Heart left ventricle (tissue), 13 donors: Measurements from ENCODE around the gene MMD2.

Experiments used
- CTCF ChIP-seq, 12 donors: fragments of 200-600 bp; sonication (generic) in 4 of 12; IDR thresholded peaks; one replicate each; pipeline versions ENCODE4 v1.5.0 to v1.8.0; 2018 to 2022; ENCODE audit warnings: antibody characterized with exemption in 12 of 12, mild to moderate bottlenecking in 5 of 12
- POLR2A ChIP-seq, 2 donors: fragments of 450-650 bp; IDR thresholded peaks; one replicate each; pipeline ENCODE4 v1.6.1; 2017; ENCODE audit warnings: antibody characterized with exemption in 2 of 2, mild to moderate bottlenecking in 2 of 2, moderate library complexity in 2 of 2
- donor health status: ischemic (EF 13 %, LVEDD 7.1; RV severe dilation, severe dysfunction).
- donor health status: DM: no; HTN: yes; CAD: no.
- donor health status: DM: no; HTN: no; CAD: no.
- donor health status: ischemic (EF 25% LVEDD 6.9; RV normal size, moderate dysfunction).
- donor health status: ischemic (EF 25% LVEDD 5.7; RV mildly dilated, moderate dysfunction).
- donor health status: ischemic (EF 35%, LVEDD 5.7; RV mildly dilated, moderate dysfunction).
- donor health status: nonischemic (EF 11% LVEDD 7.7; RV severe dilation, severe dysfunction).
- donor health status: DM: yes; HTN: yes; CAD: no.
- donor health status: PGD.
- donor health status: ischemic (EF 29% LVEDD 5.4; RV normal size, mild dysfunction).
- donor health status: nonischemic (EF 23%, LVEDD 6.1; RV moderate dilation, normal function).

GRCh38 chr7:4996696-4997222 lies 37.8 kb upstream of the MMD2 start:
- TF ChIP-seq CTCF (IDR thresholded peaks at IDR 0.05): no peak
- TF ChIP-seq POLR2A (IDR thresholded peaks at IDR 0.05): no peak
